ENCODE measurements around the gene FIZ1.

- TF ChIP-seq EP300 (conservative IDR thresholded peaks at IDR 0.05; ENCODE audit: poor library complexity, severe bottlenecking): no peak
- TF ChIP-seq, protein P1, sequence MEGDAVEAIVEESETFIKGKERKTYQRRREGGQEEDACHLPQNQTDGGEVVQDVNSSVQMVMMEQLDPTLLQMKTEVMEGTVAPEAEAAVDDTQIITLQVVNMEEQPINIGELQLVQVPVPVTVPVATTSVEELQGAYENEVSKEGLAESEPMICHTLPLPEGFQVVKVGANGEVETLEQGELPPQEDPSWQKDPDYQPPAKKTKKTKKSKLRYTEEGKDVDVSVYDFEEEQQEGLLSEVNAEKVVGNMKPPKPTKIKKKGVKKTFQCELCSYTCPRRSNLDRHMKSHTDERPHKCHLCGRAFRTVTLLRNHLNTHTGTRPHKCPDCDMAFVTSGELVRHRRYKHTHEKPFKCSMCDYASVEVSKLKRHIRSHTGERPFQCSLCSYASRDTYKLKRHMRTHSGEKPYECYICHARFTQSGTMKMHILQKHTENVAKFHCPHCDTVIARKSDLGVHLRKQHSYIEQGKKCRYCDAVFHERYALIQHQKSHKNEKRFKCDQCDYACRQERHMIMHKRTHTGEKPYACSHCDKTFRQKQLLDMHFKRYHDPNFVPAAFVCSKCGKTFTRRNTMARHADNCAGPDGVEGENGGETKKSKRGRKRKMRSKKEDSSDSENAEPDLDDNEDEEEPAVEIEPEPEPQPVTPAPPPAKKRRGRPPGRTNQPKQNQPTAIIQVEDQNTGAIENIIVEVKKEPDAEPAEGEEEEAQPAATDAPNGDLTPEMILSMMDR (IDR thresholded peaks at IDR 0.05; ENCODE audit: poor library complexity, severe bottlenecking): no peak
- TF ChIP-seq TAF1 (IDR thresholded peaks at IDR 0.05; ENCODE audit: low read depth): no peak
- no peak for TF ChIP-seq SMC3 (conservative IDR thresholded peaks at IDR 0.05; ENCODE audit: poor library complexity)
- no peak for TF ChIP-seq POLR2AphosphoS5 (IDR thresholded peaks at IDR 0.05)
Observed at GRCh38 chr19:55622242-55622969, 23.1 kb upstream of the FIZ1 start.
